Measurements from ENCODE around the gene NAB2.

The NAB2 gene

DNA sequence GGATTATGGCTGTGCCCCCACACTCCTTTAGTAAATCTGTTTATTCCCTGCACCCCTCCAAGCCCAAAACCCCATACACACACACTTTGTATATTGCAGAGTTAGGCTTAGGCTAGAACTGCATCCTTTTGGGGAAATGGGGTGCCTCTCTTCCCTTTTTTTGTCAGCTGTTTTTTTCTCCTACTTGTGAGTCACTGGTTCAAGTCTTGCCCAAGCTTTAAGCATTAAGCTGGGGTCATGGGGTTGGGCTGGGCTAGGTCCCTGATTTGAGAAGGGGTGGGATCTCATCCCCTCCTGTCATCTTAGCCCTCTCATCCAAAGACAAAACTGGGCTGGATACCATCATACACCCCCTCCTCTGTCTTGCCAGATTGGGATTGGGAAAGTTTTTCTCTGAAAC lies 41.0 kb downstream of the NAB2 start:
- no peak for DNase-seq (ENCODE audit: extremely low read depth in 1 of 2, low read depth in 1 of 2)

DNA sequence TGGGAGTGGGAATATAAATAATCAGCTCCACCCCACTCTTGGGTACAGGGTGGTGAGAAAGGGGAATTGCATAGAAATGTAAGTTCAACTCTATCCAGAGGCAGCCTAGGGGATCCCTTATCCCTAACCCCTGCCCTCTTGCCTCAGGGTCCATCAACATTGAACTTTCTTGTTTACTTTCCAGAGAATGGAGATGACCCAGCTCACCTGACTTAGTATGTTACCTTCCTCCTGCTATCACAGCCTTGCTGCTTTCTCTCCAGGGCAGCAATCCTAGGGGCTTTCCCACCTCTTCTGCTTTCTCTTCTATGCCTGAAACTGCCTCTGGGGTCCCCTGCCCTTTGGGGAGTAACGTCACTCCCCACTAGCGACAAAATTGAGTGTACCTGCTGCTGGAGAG lies 42.0 kb downstream of the NAB2 start:
- DNase-seq (ENCODE audit: extremely low read depth in 1 of 2, low read depth in 1 of 2): no peak

DNA sequence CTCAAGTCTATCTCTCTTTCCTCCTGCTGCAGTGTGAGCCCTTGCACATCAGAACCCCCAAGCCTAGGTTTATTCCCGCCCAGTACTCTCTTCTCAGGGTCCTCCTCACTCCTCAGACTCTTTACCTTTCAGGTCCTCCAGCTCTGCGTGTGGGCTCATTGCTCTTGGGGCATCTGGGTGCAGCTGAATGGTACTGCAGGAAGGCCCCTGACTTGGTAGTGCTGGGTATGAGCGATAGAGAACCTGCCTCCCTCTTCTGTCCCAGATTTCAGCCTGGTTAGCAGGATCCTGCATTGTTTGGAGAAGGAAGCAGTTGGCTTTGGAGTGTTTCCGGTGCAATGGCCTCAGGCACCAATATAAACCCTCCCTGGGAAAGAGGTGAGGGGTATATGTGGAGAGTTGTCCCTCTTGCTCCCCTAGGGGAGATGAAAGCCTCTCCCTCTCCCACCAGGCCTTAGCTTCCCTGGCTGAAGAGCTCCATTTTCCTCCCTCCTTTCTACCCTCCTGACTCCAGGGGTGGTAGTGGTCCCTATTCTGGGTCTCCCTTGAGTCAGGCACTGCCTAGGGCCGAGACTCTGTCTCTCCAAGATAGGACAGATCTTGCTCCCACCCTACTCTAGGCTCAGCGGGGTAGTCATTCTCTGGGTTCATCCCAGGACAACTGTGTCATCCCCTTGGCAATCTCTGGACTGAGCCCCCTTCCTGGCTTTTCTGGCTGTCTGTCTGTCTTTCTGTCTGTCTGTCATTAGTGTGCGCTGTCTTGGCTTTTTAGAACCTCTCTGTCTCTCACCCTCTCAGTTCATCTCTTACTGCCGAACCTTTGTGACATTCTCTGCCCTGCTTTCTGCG lies 43.2 kb downstream of the NAB2 start:
- no peak for DNase-seq (ENCODE audit: extremely low read depth in 1 of 2, low read depth in 1 of 2)

DNA sequence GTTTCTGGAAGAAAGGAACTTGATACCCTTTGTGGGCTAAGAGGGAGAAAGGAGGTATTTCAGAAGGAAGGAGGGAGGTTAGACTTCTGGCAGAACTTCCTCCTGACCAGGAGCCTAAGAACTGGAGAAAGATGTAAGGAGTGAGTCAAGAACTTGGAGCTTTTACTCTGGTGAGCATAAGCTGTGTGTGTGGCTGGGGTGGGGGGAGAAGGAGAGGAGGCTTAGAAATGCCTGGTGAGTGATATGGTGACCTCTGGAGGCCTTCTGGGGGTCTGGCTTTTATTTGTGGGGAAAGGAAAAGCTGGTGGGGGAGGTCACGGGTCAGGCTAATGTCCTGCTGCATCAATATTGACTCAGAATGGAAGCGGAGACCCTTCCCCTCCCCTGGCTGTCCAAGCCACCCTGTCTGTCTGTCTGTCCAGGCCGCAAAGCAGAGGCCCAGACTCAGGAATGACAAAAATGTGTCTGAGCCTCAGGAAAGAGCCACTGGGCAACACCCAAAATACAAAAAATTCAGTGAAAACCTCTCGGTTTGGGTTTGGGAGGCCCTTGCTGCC lies 44.2 kb downstream of the NAB2 start:
- DNase-seq (ENCODE audit: extremely low read depth in 1 of 2, low read depth in 1 of 2): no peak

DNA sequence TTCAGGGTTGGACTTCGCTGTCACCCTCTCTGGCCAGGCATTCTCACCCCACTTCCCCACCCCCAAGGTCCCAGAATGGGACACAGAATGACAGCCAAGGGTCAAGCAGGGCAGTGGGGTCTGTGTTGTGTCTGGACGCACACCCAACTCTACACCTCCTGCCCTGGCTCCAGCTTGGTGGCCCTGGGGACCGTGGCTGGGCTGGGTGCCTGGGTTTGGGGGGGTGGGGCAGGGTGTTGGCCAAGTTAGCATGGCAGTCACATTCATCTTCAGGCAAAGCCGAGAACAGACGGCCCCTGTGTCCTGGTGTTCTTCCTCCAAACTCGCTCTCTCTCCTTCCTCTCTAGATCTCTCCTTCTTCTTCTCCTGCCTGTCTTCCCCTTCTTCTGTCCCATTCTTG lies 45.0 kb downstream of the NAB2 start:
- DNase-seq (ENCODE audit: extremely low read depth in 1 of 2, low read depth in 1 of 2): no peak

DNA sequence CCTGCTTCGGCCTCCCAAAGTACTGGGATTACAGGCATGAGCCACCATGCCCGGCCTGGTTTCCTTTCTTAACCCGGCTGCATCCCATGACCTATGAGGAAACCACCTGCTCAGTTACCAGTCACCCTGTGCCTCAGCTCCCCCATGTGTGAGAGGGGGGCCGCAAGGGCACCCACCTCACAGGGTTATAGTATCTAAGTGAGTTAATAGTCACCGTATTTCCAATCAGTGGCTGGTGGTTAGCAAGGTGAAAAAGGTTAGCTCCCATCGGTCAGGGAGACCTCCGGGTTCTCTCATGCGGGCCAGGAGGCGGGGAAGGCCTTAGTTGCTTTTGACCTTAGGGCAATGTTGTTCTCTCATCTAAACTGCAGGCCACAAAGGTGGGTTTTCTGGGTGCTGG lies 46.0 kb downstream of the NAB2 start:
- no peak for DNase-seq (ENCODE audit: extremely low read depth in 1 of 2, low read depth in 1 of 2)

DNA sequence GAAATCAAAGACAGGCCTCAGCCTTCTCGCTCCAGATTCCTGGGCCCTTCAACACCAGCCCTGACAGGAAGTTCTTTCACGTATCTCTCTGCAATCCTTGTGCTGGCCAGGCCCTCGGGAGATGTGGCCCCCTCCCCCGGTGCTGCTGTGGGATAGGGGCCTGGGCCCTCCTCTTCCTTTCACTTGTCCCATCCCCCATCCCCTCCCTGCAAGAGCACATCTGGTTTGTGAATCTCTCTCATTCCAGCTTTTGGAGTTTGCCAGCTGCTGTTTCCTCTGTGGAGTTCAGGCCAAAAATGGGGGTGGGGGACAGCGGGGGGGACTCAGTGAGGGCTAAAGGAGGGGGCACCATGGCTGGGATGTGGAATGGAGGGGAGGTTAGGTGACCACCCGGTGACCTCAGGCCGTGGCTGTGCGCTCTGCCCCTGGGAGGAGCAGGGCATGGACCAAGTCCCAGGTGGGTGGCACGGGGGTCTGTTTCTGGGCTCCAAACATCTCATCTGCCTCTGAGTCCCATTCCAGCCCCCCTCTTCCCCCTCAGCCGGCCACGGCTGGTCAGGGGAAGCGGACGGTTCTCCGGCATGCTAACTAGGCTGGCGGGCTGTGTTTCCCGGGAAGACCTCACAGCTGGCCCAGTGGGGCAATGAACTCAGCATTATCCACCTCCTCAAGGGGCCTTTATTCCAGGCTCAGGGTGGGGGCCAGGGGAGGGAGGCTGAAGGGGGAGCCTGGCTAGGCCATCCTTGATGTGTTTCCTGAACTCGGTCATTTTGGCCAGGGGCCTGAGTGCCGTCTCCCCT lies 46.8 kb downstream of the NAB2 start:
- DNase-seq (ENCODE audit: extremely low read depth in 1 of 2, low read depth in 1 of 2): no peak

DNA sequence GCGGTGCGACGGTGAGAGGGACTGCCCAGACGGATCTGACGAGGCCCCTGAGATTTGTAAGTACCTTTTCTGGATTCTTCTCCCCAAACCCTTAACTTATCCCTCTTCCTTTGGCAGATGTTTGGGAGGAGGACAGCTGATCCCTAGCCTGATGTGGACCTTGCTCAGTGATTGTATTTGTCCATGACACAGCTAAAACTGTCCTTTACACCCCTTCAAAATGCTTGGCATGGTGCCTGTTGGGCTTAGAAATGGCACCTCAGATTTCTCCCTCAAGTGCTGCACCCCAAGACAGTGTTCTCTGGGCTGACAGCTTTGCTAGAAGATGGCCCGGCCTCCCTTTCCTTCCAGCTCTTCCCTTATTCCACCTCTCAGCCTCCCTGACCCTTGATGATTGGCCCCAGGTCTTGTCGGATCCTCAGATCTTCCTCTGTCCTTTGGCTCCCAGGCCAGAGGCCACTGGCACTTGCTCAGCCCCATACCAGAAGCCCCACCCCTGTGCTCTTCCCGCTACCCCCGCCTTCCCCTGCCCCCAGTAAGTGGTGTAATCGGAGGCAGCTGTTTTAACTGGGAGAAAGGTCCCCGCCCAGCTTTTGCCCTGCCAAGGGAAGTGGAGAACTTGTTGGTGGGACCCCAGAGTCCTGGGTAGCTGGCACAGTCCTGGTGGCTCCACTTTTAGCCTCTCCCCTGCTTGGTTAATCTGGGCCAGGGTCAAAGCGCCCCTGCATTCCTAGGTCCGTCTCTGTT lies 49.8 kb downstream of the NAB2 start:
- DNase-seq (ENCODE audit: extremely low read depth in 1 of 2, low read depth in 1 of 2): no peak

DNA sequence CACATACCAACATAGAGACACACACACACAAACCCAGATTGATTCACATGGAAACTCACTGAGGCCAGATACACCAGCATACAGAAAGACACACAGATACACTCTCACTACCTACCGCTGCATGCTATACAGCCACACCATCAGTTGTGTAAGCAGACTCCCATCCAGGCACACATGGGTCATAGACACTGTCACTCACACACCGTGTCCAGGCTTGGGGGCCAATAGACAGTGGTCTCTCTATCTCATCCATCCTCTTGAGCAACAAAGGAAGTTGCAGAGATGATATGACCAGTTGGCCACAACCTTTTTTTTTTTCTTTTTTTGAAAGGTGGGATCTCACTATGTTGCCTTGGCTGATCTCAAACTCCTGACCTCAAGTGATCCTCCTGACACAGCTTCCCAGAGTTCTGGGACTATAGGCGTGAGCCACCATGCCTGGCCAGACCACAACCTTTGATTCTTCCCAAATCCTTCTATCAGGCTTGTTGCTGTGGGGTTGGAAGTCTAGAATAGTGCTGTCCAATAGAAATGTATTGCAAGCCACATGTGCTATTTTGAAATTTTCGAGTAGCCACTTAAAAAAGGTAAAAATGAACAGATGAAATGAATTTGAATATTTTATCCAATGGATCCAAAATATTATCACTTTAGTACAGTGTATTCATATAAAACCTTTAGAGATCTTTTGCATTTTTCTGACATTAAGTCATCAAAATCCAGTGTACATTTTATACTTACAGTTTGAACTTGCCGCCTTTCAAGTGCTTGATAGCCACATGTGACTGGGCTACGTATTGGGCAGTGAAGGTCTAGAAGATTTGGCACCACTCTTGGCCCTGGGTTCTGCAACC lies 51.1 kb downstream of the NAB2 start:
- DNase-seq (ENCODE audit: extremely low read depth in 1 of 2, low read depth in 1 of 2): no peak

DNA sequence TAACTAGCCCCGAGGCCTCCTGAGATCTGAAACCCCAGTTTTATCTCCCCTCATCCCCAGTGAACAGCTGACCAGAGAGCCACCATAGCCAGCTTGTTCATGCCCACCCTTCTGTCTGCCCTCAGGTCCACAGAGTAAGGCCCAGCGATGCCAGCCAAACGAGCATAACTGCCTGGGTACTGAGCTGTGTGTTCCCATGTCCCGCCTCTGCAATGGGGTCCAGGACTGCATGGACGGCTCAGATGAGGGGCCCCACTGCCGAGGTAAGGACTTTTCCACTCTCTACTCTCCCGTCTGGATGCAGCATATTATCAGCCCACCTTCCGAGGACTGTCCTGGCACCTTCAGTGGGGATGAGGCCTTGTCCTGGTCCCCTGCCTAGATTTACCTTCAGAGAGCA lies 52.3 kb downstream of the NAB2 start:
- DNase-seq (ENCODE audit: extremely low read depth in 1 of 2, low read depth in 1 of 2): no peak

DNA sequence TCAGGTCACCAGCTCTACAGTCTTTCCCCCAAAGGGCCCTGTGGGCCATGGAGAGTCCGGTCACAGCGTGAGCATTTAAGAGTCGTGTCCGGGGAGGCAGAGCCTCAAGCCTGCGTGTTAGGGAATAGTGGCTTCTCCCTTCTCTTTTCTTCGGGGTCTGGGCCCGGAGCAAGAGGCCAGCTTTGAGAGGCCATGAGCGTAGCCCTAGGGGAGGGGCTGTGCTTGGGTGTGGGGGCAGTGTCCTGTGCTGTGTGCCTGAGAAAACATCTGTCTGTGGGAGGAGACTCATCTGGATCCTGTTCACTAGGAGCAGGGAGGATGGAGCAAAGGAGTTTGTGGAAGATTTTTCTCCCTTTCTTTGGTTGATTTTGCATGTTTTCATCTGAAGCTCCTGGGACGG lies 53.2 kb downstream of the NAB2 start:
- DNase-seq (ENCODE audit: extremely low read depth in 1 of 2, low read depth in 1 of 2): no peak

DNA sequence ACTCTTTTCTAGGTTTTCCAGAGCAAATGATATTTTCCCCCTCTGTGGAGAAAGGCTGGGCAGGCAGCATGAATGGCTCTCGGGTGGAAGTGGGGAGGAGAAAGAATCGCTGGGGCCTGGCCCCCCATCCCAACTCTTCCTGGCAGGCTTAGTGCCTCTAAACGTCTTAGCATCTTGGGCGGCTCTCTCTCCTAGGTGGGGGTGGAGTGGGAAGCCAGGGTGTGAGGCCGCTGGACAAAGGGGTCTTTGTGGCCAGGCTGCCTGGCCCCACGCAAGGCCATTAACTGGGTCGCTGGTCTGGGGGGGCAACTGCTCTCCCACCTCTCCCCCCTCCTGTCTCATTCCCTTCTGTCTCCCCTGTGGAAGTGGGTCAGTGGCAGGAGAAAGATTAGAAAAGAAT lies 53.8 kb downstream of the NAB2 start:
- no peak for DNase-seq (ENCODE audit: extremely low read depth in 1 of 2, low read depth in 1 of 2)

DNA sequence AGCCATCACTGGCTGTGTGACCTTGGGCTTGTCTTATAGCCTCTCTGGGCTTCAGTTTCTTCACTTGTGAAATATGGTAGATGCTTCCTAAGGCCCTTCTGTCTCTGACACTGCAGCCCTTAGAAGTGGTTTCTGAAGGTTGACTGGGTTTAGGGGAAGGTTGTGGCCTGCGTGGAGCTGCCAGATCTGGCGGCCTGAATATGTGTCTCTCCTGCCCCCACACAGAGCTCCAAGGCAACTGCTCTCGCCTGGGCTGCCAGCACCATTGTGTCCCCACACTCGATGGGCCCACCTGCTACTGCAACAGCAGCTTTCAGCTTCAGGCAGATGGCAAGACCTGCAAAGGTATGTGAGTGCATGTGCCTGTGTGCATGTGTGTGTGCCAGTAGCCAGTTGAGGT lies 54.5 kb downstream of the NAB2 start:
- DNase-seq (ENCODE audit: extremely low read depth in 1 of 2, low read depth in 1 of 2): no peak

Measured in activated CD8-positive, alpha-beta memory T cell treated with anti-CD3 and anti-CD28 coated beads for 1 hour (primary cell).